Coronary artery (tissue), 2 donors: ENCODE measurements around the gene LTBP1.

Experiments
- DNase-seq: peaks from one replicate; pipeline ENCODE4 v3.0.0-alpha.2; 2017; ENCODE audit warnings: low spot score
- H3K27ac ChIP-seq, 2 donors: fragments of 200-600 bp; sonication (generic); one replicate each; pipeline ENCODE4 v1.5.1; 2016 to 2019
- H3K4me3 ChIP-seq: fragments of 200-600 bp; sonication (generic); 2 replicates; pipeline ENCODE4 v1.5.1; 2016; ENCODE audit warnings: mild to moderate bottlenecking, moderate library complexity
- CTCF ChIP-seq: fragments of 200-600 bp; sonication (generic); IDR thresholded peaks from one replicate; pipeline ENCODE4 v1.5.1; 2019; ENCODE audit warnings: antibody characterized with exemption

The LTBP1 gene

GRCh38 chr2:32949260-32949659 lies 2.5 kb downstream of the LTBP1 start:
- no peak for TF ChIP-seq CTCF
- Histone ChIP-seq H3K4me3 (no peak overlapping the region), H3K27ac (no peak overlapping the region)
- DNase-seq = no peak

- TF ChIP-seq CTCF = no peak
- no peak for DNase-seq
- Histone ChIP-seq H3K4me3 (no peak overlapping the region), H3K27ac (no peak overlapping the region)
Measured at GRCh38 chr2:32951672-32952071, 4.9 kb downstream of the LTBP1 start.

GRCh38 chr2:32952761-32953476 lies 6.2 kb downstream of the LTBP1 start:
- H3K4me3 ChIP-seq = no peak overlapping the region
- H3K27ac ChIP-seq = no peak overlapping the region
- DNase-seq = no peak
- no peak for TF ChIP-seq CTCF

GRCh38 chr2:32954206-32954605 lies 7.5 kb downstream of the LTBP1 start:
- Histone ChIP-seq H3K4me3 (no peak overlapping the region), H3K27ac (no peak overlapping the region)
- TF ChIP-seq CTCF = no peak
- DNase-seq = no peak

GRCh38 chr2:32958821-32959220 lies 12.1 kb downstream of the LTBP1 start:
- TF ChIP-seq CTCF = no peak
- Histone ChIP-seq H3K4me3 (no peak overlapping the region), H3K27ac (no peak overlapping the region)
- DNase-seq = no peak

- no peak overlapping the region for H3K4me3 ChIP-seq
- no peak for DNase-seq
- no peak for TF ChIP-seq CTCF
- H3K27ac ChIP-seq = no peak overlapping the region
Measured at GRCh38 chr2:32960238-32960637, 13.5 kb downstream of the LTBP1 start.

- no peak overlapping the region for H3K27ac ChIP-seq
- no peak for TF ChIP-seq CTCF
- no peak overlapping the region for H3K4me3 ChIP-seq
- DNase-seq = no peak
Measured at GRCh38 chr2:32960647-32961403, 14.1 kb downstream of the LTBP1 start.
